ENCODE results near the gene AOC3.

The AOC3 gene

DNA sequence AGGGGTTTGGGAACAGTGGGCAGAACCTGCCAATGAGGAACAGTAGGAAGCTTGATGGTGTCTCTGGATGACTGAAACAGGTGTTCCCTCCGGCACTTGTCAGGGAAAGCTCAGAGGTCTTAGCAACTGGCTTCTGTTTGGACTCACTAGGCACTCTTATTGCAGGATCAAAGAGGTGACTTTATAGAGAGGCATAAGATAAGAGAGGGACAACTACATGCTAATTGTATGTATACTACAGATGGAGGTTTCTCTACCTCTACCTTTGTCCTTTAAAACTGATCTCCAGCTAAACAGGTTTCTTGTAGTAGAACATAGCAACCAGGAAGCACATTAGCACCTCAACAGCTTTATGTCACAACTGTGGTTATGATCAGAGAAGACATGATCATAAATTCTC, 44.8 kb upstream of the AOC3 start:
- H3F3A ChIP-seq (ENCODE audit: low read depth) = no peaks in the 10 kb centered on the region
- TF ChIP-seq CTCF (conservative IDR thresholded peaks at IDR 0.05; ENCODE audit: low read length) (no peak), EZH2phosphoT487 (IDR thresholded peaks at IDR 0.05; ENCODE audit: borderline replicate concordance) (no peak)
- H3K4me3 ChIP-seq (ENCODE audit: low read length, poor library complexity, severe bottlenecking) = no peak overlapping the region
- H3K4me2 ChIP-seq (ENCODE audit: low read depth, low read length, poor library complexity, severe bottlenecking) = no peak overlapping the region
- no peaks in the 10 kb centered on the region for H3K9me2 ChIP-seq (replicated peaks; ENCODE audit: low read depth, low read length)
- peaks cover 7% of the 10 kb centered on the region; the same call in 1 of the 2 replicates for H3K36me3 ChIP-seq (ENCODE audit: insufficient read depth, low read length)
- no peak overlapping the region for H2AFZ ChIP-seq (ENCODE audit: low read length)
- H4K20me1 ChIP-seq (ENCODE audit: insufficient read depth, low read length, poor library complexity, severe bottlenecking) = no peaks in the 10 kb centered on the region
- no peaks in the 10 kb centered on the region for H3K9me3 ChIP-seq (ENCODE audit: insufficient read depth, low read depth, low read length)
- no peak overlapping the region for H3K9ac ChIP-seq (ENCODE audit: low read depth, low read length, poor library complexity, severe bottlenecking)
- no peaks in the 10 kb centered on the region for H3K4me1 ChIP-seq (ENCODE audit: insufficient read depth, low read length, poor library complexity, severe bottlenecking)
- no peaks in the 10 kb centered on the region for H3K79me2 ChIP-seq (ENCODE audit: insufficient read depth, low read length)
- no peaks in the 10 kb centered on the region for H3K27me3 ChIP-seq (ENCODE audit: insufficient read depth, low read length, poor library complexity, severe bottlenecking)

- Histone ChIP-seq H3K9me2 (replicated peaks; ENCODE audit: low read depth, low read length) (no peaks in the 10 kb centered on the region), H3K4me3 (ENCODE audit: low read length, poor library complexity, severe bottlenecking) (no peak overlapping the region), H3F3A (ENCODE audit: low read depth) (no peaks in the 10 kb centered on the region), H3K9ac (ENCODE audit: low read depth, low read length, poor library complexity, severe bottlenecking) (no peak overlapping the region), H4K20me1 (ENCODE audit: insufficient read depth, low read length, poor library complexity, severe bottlenecking) (no peaks in the 10 kb centered on the region), H3K36me3 (ENCODE audit: insufficient read depth, low read length) (peaks cover 17% of the 10 kb centered on the region; the same call in 1 of the 2 replicates), H3K4me2 (ENCODE audit: low read depth, low read length, poor library complexity, severe bottlenecking) (no peak overlapping the region), H2AFZ (ENCODE audit: low read length) (no peak overlapping the region), H3K79me2 (ENCODE audit: insufficient read depth, low read length) (no peaks in the 10 kb centered on the region), H3K9me3 (ENCODE audit: insufficient read depth, low read depth, low read length) (no peaks in the 10 kb centered on the region), H3K27me3 (ENCODE audit: insufficient read depth, low read length, poor library complexity, severe bottlenecking) (no peaks in the 10 kb centered on the region), H3K4me1 (ENCODE audit: insufficient read depth, low read length, poor library complexity, severe bottlenecking) (no peaks in the 10 kb centered on the region)
- no peak for TF ChIP-seq EZH2phosphoT487 (IDR thresholded peaks at IDR 0.05; ENCODE audit: borderline replicate concordance)
- TF ChIP-seq CTCF (conservative IDR thresholded peaks at IDR 0.05; ENCODE audit: low read length) = no peak
Observed at GRCh38 chr17:42809250-42809649, 41.7 kb upstream of the AOC3 start.

GRCh38 chr17:42814633-42815399, 36.2 kb upstream of the AOC3 start:
- no peak for TF ChIP-seq CTCF (conservative IDR thresholded peaks at IDR 0.05; ENCODE audit: low read length)
- TF ChIP-seq EZH2phosphoT487 (IDR thresholded peaks at IDR 0.05; ENCODE audit: borderline replicate concordance) = no peak
- H3F3A ChIP-seq (ENCODE audit: low read depth) = no peaks in the 10 kb centered on the region
- no peak overlapping the region for H3K9ac ChIP-seq (ENCODE audit: low read depth, low read length, poor library complexity, severe bottlenecking)
- H4K20me1 ChIP-seq (ENCODE audit: insufficient read depth, low read length, poor library complexity, severe bottlenecking) = peaks cover 3% of the 10 kb centered on the region
- no peaks in the 10 kb centered on the region for H3K9me2 ChIP-seq (replicated peaks; ENCODE audit: low read depth, low read length)
- H3K4me2 ChIP-seq (ENCODE audit: low read depth, low read length, poor library complexity, severe bottlenecking) = no peak overlapping the region
- H3K4me3 ChIP-seq (ENCODE audit: low read length, poor library complexity, severe bottlenecking) = no peak overlapping the region
- H2AFZ ChIP-seq (ENCODE audit: low read length) = no peak overlapping the region
- no peaks in the 10 kb centered on the region for H3K79me2 ChIP-seq (ENCODE audit: insufficient read depth, low read length)
- no peaks in the 10 kb centered on the region for H3K9me3 ChIP-seq (ENCODE audit: insufficient read depth, low read depth, low read length)
- H3K36me3 ChIP-seq (ENCODE audit: insufficient read depth, low read length) = peaks cover 59% of the 10 kb centered on the region; the same call in 1 of the 2 replicates
- H3K4me1 ChIP-seq (ENCODE audit: insufficient read depth, low read length, poor library complexity, severe bottlenecking) = no peaks in the 10 kb centered on the region
- no peaks in the 10 kb centered on the region for H3K27me3 ChIP-seq (ENCODE audit: insufficient read depth, low read length, poor library complexity, severe bottlenecking)
